GM13976 (cell line): ENCODE measurements around the gene MRRF.
A peak's percentile ranks its signal among the peaks of the same experiment; 100 is the strongest.

Experiments
- DNase-seq: peaks from one replicate; pipeline ENCODE4 v3.0.0; 2012; ENCODE audit warnings: low spot score
- CTCF ChIP-seq: IDR thresholded peaks from 2 replicates; pipeline ENCODE4 v1.5.1; 2012; ENCODE audit warnings: borderline replicate concordance, mild to moderate bottlenecking; ENCODE audit not compliant: insufficient read depth; ENCODE audit errors: extremely low read depth, missing control alignments, control extremely low read depth
- in situ Hi-C: fragments of 300-500 bp; cut with MboI; formaldehyde crosslinking; loops from one replicate; pipeline ENCODE4 v1.12.0; 2022; ENCODE audit warnings: low sequenced_read_pairs, mixed read lengths, inconsistent platforms; ENCODE audit not compliant: unreplicated experiment

MRRF gene

DNA sequence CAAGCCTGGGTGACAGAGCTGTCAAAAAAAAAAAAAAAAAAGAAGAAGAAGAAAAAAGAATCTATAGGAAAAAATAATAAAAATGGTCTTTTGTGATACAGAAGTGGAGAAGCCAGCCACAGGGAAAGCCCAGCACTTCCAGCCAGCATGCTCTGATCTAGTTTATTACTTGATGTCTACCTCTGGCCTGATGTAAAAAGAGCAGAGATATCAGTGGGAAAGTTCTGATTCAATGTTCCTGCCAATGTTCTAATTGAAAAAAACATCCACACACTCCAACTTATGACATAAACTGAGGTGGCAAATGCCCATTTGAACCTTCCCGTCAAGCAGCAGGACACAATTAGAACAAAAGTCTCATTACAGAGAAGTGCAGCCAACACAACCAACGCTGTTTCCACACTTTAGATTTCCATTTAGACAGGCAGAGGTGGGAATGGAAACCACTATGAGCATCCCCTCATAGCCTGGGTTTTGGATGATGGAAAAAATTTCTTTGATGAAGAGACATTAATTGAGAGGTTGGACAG, 5.7 kb upstream of the MRRF start:
- no peak for TF ChIP-seq CTCF
- no peak for DNase-seq
- in situ Hi-C loops: no loop called here

GRCh38 chr9:122261469-122261881, 3.2 kb upstream of the MRRF start:
- no peak for DNase-seq
- TF ChIP-seq CTCF: no peak
- in situ Hi-C loops: no loop called here

DNA sequence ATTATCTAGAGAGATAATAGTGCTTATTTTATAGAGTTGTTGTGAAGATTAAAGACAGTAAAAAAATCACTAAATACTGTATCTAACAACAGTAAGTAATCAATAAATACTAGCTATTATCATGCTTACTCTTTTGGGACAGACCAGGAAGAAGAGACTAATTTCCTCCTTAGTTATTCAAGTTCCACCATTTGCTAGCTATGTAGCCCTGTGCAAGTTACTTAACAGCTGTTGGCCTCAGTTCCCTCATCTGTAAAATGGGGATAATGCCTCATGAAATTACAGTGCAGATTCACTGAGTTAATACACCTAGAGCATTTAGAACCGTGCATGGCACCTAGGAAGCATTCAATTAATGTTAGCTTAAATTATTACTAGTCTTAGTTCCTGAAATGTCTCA, 2.6 kb upstream of the MRRF start:
- DNase-seq: no peak
- in situ Hi-C loops: no loop called here
- no peak for TF ChIP-seq CTCF

GRCh38 chr9:122263699-122264349, 858 bp upstream of the MRRF start:
- TF ChIP-seq CTCF: no peak
- in situ Hi-C loops: no loop called here
- DNase-seq: peak; percentile 18

DNA sequence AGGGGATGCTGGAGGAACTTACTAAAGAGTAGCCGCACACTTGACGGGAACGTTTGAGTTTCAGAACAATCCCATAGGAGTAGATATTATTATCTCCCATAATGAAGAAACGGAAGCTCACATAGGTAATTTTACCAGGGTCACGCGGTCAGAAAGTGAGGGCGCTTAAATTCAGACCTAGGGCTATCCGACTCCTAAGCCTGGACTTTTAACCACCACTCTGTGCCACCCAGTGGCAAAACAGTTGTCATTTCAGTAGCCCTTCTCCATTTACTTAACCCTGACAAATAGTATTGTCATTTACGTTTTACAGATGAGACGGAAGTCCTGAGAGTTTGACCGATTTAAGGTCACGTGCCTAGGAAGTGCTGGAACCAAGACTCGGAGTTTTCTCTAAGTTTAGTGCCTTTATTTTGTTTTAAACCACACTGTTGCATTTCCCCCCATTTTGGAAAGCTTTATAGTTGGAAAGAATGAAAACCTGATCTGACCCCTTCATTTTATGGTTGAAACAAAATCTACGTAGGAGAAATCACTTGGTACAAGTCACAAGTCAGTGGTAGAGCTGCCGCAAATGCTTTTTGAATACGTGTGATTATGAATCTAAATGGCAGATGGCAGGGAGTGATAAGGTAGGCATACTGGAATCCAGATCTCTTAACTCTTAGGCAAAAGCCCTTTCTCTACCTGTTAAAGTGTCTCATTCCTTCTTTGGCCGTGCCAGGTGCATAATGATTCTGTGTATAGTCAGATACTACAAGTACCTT, 650 bp downstream of the MRRF start:
- in situ Hi-C loops: no loop called here
- DNase-seq: peak; percentile 60
- TF ChIP-seq CTCF: no peak

DNA sequence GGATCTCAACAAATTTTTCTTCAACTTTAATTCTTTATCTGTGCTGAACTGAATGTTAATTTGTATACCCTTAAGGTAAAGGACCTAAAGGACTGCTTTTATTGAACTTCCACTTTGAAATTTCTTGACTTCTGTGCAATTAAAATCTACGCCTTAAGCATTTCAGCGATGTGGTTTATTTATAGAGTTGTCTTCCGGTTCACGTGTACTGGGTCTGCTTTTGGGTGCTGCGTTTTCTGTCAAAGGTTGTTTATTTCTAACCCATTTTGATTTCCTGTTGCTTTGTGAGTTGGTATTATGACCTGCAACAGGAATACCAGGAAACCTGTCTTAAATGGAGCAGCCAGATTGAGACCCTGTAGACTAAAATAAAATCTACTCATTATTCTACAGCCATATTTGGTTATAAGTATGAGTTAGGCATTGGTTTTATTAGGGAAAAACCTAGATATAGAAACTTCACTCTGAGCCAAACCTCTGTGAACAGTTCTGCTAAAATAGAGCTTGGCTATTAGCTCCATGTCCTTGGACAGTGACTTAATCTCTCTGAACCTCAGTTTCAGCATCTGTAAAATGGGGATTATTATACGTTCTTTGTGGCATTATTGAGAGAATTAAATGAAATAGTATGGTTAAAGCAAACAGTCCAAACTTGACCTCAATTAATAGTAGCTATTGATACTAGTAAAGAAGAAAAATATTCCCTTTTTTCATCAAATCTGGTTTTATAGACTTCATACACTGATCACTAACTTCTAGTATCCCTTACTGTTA, 3.5 kb downstream of the MRRF start:
- no peak for TF ChIP-seq CTCF
- in situ Hi-C loops: no loop called here
- no peak for DNase-seq
